Stimulated activated CD8-positive, alpha-beta memory T cell treated with anti-CD3 and anti-CD28 coated beads, Interleukin-4, amount 100 ng/mL, for 4 hours (primary cell): Measurements from ENCODE around the gene SCGN.
"Not testable (repeated sequence)": the region's sequence is repeated elsewhere in the genome, so short reads cannot be mapped to it uniquely, and the experiment has no call there.

ENCODE experiments used
- DNase-seq, 2 donors: peaks; one replicate each; pipeline ENCODE4 v3.0.0-alpha.2; 2020; ENCODE audit warnings: low read depth in 2 of 2, low spot score in 1 of 2

Gene SCGN

GRCh38 chr6:25726122-25726911, 74.3 kb downstream of the SCGN start:
- no peak for DNase-seq

- DNase-seq, result no peak
Measured at GRCh38 chr6:25727028-25727427, 75.0 kb downstream of the SCGN start.

- DNase-seq, result no peak
Measured at GRCh38 chr6:25730907-25731306, 78.9 kb downstream of the SCGN start.

- DNase-seq, result no peak
Measured at GRCh38 chr6:25731721-25732120, 79.7 kb downstream of the SCGN start.

- DNase-seq, result no peak
Measured at GRCh38 chr6:25732468-25733198, 80.6 kb downstream of the SCGN start.

- DNase-seq, result no peak
Measured at GRCh38 chr6:25735261-25735660, 83.2 kb downstream of the SCGN start.

GRCh38 chr6:25743868-25744267, 91.9 kb downstream of the SCGN start:
- DNase-seq, result no peak

GRCh38 chr6:25745836-25746235, 93.8 kb downstream of the SCGN start:
- no peak for DNase-seq

GRCh38 chr6:25746968-25747367, 95.0 kb downstream of the SCGN start:
- no peak for DNase-seq

GRCh38 chr6:25747477-25747876, 95.5 kb downstream of the SCGN start:
- DNase-seq, result no peak

GRCh38 chr6:25748049-25748448, 96.0 kb downstream of the SCGN start:
- DNase-seq, result no peak

GRCh38 chr6:25748601-25749517, 96.8 kb downstream of the SCGN start:
- not testable (repeated sequence) for DNase-seq

- DNase-seq, result no peak
Measured at GRCh38 chr6:25749837-25750236, 97.8 kb downstream of the SCGN start.

- no peak for DNase-seq
Measured at GRCh38 chr6:25750906-25751305, 98.9 kb downstream of the SCGN start.
